Vagina (tissue), 2 donors: ENCODE results near the gene KIF3A. TPM values are rescaled to one million over a fixed set of nuclear protein-coding genes. Genes with fewer than 3 reads are reported as not detected.

Experiments
- DNase-seq, 2 donors: peaks; one replicate each; pipeline ENCODE4 v3.0.0-alpha.2; 2017; ENCODE audit errors: extremely low spot score in 2 of 2
- H3K27ac ChIP-seq: fragments of 200-600 bp; sonication (generic); one replicate; pipeline ENCODE4 v1.5.1; 2019
- H3K27me3 ChIP-seq: fragments of 200-600 bp; sonication (generic); one replicate; pipeline ENCODE4 v1.5.1; 2019
- H3K36me3 ChIP-seq, 2 donors: fragments of 200-600 bp; sonication (generic); one replicate each; pipeline ENCODE4 v1.5.1; 2017 to 2019
- H3K4me1 ChIP-seq: fragments of 200-600 bp; sonication (generic); one replicate; pipeline ENCODE4 v1.5.1; 2019
- H3K4me3 ChIP-seq, 2 donors: fragments of 200-600 bp; sonication (generic); 1 replicate in 1 of 2; 2 replicates in 1 of 2; pipeline ENCODE4 v1.5.1; 2016 to 2019
- H3K9me3 ChIP-seq: fragments of 200-600 bp; sonication (generic); one replicate; pipeline ENCODE4 v1.5.1; 2019
- POLR2A ChIP-seq, 2 donors: fragments of 450-650 bp; IDR thresholded peaks; one replicate each; pipeline ENCODE4 v1.6.1; 2017; ENCODE audit warnings: antibody characterized with exemption in 2 of 2, mild to moderate bottlenecking in 2 of 2, moderate library complexity in 2 of 2
- POLR2AphosphoS5 ChIP-seq, 2 donors: sonication (generic); formaldehyde crosslinking; IDR thresholded peaks; one replicate each; pipeline ENCODE4 v1.9.0; 2017; ENCODE audit warnings: antibody characterized with exemption in 2 of 2, mild to moderate bottlenecking in 2 of 2, low read depth in 1 of 2; ENCODE audit not compliant: insufficient read depth in 1 of 2
- intact Hi-C: fragments of 100-400 bp; cut with DNase I; formaldehyde crosslinking; loops from one replicate; pipeline ENCODE4 v1.15.1; 2023
- total RNA-seq: library from RNA; depleted of rRNA; stranded (reverse); fragments of >200 nt; gene quantifications from one replicate; pipeline ENCODE4 v1.2.3, GENCODE V29; 2016
- TF ChIP-seq, protein P1 (sequence below), 3 experiments: fragments of 450-650 bp in 2 of 3; fragments of 200-600 bp in 1 of 3; sonication (generic) in 1 of 3; IDR thresholded peaks; one replicate each; pipeline ENCODE4 v1.5.1; 2017 to 2019; ENCODE audit warnings: antibody characterized with exemption in 3 of 3, mild to moderate bottlenecking in 2 of 3, moderate library complexity in 2 of 3

Gene KIF3A
- total RNA-seq, 1 donor from 2014 or later, result 20.6 TPM

DNA sequence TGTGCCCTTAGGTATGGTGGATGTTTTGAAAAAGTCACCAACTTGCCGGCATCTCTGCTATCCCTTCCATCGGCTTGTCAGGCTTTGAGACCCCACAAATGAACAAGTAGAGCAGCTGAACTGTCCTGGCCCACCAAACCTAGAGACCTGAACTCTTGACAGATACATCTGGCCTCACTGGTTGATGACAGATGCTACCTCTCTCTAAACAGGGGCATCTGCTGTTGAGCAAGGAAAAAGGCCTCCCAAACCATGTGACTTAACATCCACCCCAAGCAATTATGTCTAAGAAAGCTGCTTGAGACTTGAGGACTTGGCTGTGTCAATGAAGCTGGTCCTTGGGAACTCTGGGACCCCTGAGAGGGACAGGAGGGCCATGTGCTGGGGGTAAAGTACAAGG is 12.2 kb upstream of the KIF3A start:
- Histone ChIP-seq H3K4me3 (no peak overlapping the region), H3K9me3 (no peaks in the 10 kb centered on the region), H3K27ac (no peak overlapping the region), H3K4me1 (peaks cover 6% of the 10 kb centered on the region), H3K36me3 (no peaks in the 10 kb centered on the region), H3K27me3 (no peaks in the 10 kb centered on the region)
- TF ChIP-seq POLR2A (IDR thresholded peaks at IDR 0.05) (no peak), POLR2AphosphoS5 (IDR thresholded peaks at IDR 0.05; ENCODE audit: insufficient read depth in 1 of 2, low read depth in 1 of 2) (no peak)
- TF ChIP-seq, protein P1, sequence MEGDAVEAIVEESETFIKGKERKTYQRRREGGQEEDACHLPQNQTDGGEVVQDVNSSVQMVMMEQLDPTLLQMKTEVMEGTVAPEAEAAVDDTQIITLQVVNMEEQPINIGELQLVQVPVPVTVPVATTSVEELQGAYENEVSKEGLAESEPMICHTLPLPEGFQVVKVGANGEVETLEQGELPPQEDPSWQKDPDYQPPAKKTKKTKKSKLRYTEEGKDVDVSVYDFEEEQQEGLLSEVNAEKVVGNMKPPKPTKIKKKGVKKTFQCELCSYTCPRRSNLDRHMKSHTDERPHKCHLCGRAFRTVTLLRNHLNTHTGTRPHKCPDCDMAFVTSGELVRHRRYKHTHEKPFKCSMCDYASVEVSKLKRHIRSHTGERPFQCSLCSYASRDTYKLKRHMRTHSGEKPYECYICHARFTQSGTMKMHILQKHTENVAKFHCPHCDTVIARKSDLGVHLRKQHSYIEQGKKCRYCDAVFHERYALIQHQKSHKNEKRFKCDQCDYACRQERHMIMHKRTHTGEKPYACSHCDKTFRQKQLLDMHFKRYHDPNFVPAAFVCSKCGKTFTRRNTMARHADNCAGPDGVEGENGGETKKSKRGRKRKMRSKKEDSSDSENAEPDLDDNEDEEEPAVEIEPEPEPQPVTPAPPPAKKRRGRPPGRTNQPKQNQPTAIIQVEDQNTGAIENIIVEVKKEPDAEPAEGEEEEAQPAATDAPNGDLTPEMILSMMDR (IDR thresholded peaks at IDR 0.05), result no peak
- intact Hi-C loops, result no loop called here
- no peak for DNase-seq

DNA sequence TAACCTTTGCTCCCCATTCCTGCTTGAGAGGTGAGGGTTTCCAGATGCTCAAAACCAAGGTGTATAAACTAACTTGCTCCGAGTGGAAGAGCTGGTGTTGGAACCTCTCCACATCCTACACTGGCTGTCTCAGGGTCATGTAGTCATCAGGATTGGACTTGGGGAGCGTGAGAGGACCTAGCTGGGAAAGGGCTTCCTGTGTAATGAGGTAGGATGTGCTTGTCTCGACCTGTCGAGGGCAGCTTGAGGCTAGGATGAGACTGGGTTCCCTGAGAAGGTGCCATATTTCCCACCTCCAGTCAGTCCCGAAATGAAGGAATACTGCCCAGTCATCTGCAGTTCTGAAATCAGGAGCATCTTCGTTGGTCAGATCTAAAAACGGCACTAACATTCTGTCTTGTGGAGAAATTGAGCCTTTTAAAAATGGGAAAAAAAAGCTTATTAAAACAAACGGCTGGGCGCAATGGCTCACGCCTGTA is 11.2 kb upstream of the KIF3A start:
- intact Hi-C loops, result no loop called here
- Histone ChIP-seq H3K36me3 (no peaks in the 10 kb centered on the region), H3K4me3 (no peak overlapping the region), H3K9me3 (no peaks in the 10 kb centered on the region), H3K27ac (no peak overlapping the region), H3K27me3 (no peaks in the 10 kb centered on the region), H3K4me1 (peaks cover 6% of the 10 kb centered on the region)
- no peak for TF ChIP-seq POLR2AphosphoS5 (IDR thresholded peaks at IDR 0.05; ENCODE audit: insufficient read depth in 1 of 2, low read depth in 1 of 2)
- TF ChIP-seq, protein P1 (IDR thresholded peaks at IDR 0.05), result no peak
- TF ChIP-seq POLR2A (IDR thresholded peaks at IDR 0.05), result no peak
- DNase-seq, result no peak

DNA sequence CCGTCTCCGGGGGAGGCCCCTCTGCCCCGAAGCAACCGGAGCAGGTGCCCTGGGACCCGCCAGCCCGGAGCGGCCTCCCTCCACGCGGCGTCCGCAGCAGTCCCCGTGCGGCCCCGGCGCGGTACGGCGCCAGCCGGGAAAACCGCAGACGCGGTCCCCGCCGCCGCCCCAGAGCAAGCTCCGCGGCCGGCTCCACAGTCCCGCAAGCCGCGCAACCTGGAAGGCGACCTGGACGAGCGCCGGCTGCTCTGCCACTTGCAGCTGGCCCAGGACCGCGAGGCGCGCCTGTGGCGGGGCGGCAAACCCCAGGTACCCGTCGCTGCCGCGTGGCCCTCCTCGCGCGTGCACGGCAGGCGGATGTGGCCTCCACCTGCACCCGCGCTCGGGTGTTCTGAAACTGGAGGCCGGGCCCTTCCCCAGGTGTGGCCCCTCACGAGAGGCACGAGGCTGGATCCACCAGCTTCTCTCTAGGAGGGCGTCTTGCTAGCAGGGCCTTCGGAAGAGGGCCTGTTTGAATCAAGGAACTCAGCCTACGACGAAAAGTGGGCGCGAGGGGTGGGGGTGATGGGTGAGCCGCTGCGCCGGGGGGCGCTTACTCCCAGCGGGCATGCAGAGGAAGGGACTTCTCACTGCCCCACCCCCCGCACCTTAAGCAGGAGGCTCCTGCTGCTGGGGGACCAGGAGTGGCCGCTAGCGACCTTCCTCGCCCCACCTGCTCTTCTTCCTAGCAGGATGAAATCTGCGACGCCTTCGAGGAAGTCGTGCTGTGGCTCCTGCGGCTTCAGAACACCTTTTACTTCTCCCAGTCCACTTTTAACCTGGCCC is 10.5 kb upstream of the KIF3A start:
- Histone ChIP-seq H3K36me3 (no peaks in the 10 kb centered on the region), H3K27me3 (no peaks in the 10 kb centered on the region), H3K4me1 (peaks cover 6% of the 10 kb centered on the region), H3K27ac (no peak overlapping the region), H3K9me3 (no peaks in the 10 kb centered on the region), H3K4me3 (peak overlapping the region; percentile 43)
- no peak for DNase-seq
- TF ChIP-seq POLR2AphosphoS5 (IDR thresholded peaks at IDR 0.05; ENCODE audit: insufficient read depth in 1 of 2, low read depth in 1 of 2) (no peak), POLR2A (IDR thresholded peaks at IDR 0.05) (no peak)
- TF ChIP-seq, protein P1 (IDR thresholded peaks at IDR 0.05), result no peak
- intact Hi-C loops, result no loop called here

DNA sequence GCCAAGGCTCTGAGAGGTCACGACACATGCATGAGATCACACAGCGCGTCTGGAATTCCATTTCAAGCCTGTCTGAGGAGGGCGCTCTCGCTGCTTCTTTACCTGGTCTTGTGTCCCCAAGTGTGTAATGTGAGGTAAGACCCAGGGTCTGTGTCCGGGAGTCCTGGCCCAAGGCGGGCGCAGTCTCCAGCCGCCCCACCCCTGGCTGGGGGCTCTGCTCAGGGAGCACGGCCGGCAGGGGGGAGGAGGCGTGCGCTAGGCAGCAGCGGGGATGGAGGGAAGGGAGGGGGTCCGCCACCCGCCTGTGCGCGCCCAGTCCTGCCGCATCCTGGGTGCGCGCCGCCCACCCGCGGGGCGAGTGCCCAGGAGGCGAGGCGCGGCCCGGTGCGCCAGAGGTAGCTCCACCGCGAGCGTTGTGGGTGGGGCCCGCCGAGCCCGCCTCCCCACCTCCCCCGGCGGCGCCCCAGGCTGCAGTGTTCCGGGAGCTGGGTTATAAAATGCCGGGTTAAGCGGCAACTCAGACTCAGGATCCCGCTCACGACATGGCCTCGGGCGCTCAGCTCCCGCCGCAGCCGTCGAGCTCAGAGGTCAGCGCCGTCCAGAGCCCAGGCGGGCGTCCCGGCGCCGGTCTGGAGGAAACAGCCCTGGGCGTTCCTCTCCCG is 9.7 kb upstream of the KIF3A start, which contains the start of gene CCNI2:
TSS of gene CCNI2 (plus strand) at position 473 of the 662 bp plus-strand sequence. CDS start at position 543, 70 bp downstream.
- H3K27ac ChIP-seq, result peak within 1 kb of the TSS; percentile 14
- TF ChIP-seq POLR2A (IDR thresholded peaks at IDR 0.05), result no peak
- TF ChIP-seq, protein P1 (IDR thresholded peaks at IDR 0.05), result no peak
- no peak for TF ChIP-seq POLR2AphosphoS5 (IDR thresholded peaks at IDR 0.05; ENCODE audit: insufficient read depth in 1 of 2, low read depth in 1 of 2)
- no peaks in the 10 kb centered on the region for H3K9me3 ChIP-seq
- intact Hi-C loops, result no loop called here
- H3K4me1 ChIP-seq, result peaks cover 6% of the 10 kb centered on the region
- H3K36me3 ChIP-seq, result no peaks in the 10 kb centered on the region
- no peak for DNase-seq
- no peaks in the 10 kb centered on the region for H3K27me3 ChIP-seq
- H3K4me3 ChIP-seq, result peak within 1 kb of the TSS; percentile 43
